Ascending aorta (tissue), 2 donors: ENCODE results near the gene VWA7. TPM values are rescaled to one million over a fixed set of nuclear protein-coding genes. Genes with fewer than 3 reads are reported as not detected.

Source experiments
- DNase-seq, 2 donors: peaks; one replicate each; pipeline ENCODE4 v3.0.0-alpha.2; 2019; ENCODE audit warnings: low spot score in 2 of 2
- H3K27ac ChIP-seq, 2 donors: fragments of 200-600 bp; sonication (generic); one replicate each; pipeline ENCODE4 v1.5.1; 2016 to 2017; ENCODE audit warnings: mild to moderate bottlenecking in 1 of 2
- H3K27me3 ChIP-seq: fragments of 200-600 bp; sonication (generic); one replicate; pipeline ENCODE4 v1.5.1; 2017
- H3K36me3 ChIP-seq, 2 donors: fragments of 200-600 bp; sonication (generic); one replicate each; pipeline ENCODE4 v1.5.1; 2016
- H3K4me1 ChIP-seq, 2 donors: fragments of 200-600 bp; sonication (generic); one replicate each; pipeline ENCODE4 v1.5.1; 2016 to 2017; ENCODE audit warnings: mild to moderate bottlenecking in 1 of 2
- H3K4me3 ChIP-seq, 2 donors: fragments of 200-600 bp; sonication (generic); one replicate each; pipeline ENCODE4 v1.5.1; 2016 to 2017; ENCODE audit warnings: mild to moderate bottlenecking in 1 of 2
- H3K9me3 ChIP-seq, 2 donors: fragments of 200-600 bp; sonication (generic); one replicate each; pipeline ENCODE4 v1.5.1; 2016
- intact Hi-C: fragments of 100-400 bp; cut with DNase I; formaldehyde crosslinking; loops from one replicate; pipeline ENCODE4 v1.15.1; 2023
- total RNA-seq: library from RNA; depleted of rRNA; stranded (reverse); fragments of >200 nt; gene quantifications from one replicate; pipeline ENCODE4 v1.1.0, GENCODE V29; 2016
- TF ChIP-seq, protein P1 (sequence below), 3 experiments: fragments of 200-600 bp in 2 of 3; fragments of 450-650 bp in 1 of 3; sonication (generic) in 2 of 3; IDR thresholded peaks; one replicate each; pipeline ENCODE4 v1.5.1; 2016 to 2019; ENCODE audit warnings: antibody characterized with exemption in 3 of 3, mild to moderate bottlenecking in 1 of 3, moderate library complexity in 1 of 3

VWA7 gene
- total RNA-seq, 1 donor from 2014 or later: not detected

DNA sequence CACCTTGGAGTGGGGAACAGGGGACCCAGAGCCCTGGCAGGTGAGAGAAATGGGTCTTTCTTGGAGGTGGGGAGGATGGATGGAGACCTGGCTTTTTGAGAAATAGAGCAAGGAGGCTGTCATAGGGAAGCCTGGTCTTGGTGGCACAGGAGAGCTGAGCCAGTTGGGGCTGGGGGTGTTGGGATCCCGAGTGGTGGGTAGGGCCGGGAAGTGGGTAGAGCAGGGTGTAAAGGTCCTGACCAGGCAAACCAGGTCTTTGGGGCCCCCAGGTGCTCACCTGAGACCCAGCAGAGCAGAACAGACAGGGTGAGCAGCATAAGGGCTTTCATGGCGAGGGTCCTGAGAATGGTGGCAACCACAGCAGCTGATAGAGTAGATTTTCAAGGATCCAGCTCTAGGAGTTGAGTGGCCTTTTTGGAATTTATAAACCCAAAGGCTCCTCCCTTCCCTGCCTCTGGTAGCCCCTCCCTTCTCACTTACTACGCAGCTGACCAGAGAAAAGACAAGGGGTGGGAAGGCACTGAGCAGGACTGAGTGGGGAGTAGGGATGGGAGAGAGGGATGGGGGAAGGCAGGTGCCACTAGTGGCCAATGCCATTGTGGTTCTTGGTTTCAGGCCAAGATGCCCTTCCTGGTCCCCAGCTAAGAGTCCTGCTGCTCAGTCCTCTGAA, 55.6 kb downstream of the VWA7 start, which contains the start of gene LY6G6C:
LY6G6C (minus strand) TSS at position 396 of the 670 bp plus-strand sequence; CDS start at position 329, 67 bp downstream.
- Histone ChIP-seq H3K4me3 (no peak within 1 kb of the TSS), H3K36me3 (peaks cover 9 to 12% of the 10 kb centered on the region in 2 donors), H3K4me1 (no peaks in the 10 kb centered on the region), H3K27me3 (no peaks in the 10 kb centered on the region), H3K9me3 (no peaks in the 10 kb centered on the region), H3K27ac (no peak within 1 kb of the TSS)
- no peak for DNase-seq
- TF ChIP-seq, protein P1, sequence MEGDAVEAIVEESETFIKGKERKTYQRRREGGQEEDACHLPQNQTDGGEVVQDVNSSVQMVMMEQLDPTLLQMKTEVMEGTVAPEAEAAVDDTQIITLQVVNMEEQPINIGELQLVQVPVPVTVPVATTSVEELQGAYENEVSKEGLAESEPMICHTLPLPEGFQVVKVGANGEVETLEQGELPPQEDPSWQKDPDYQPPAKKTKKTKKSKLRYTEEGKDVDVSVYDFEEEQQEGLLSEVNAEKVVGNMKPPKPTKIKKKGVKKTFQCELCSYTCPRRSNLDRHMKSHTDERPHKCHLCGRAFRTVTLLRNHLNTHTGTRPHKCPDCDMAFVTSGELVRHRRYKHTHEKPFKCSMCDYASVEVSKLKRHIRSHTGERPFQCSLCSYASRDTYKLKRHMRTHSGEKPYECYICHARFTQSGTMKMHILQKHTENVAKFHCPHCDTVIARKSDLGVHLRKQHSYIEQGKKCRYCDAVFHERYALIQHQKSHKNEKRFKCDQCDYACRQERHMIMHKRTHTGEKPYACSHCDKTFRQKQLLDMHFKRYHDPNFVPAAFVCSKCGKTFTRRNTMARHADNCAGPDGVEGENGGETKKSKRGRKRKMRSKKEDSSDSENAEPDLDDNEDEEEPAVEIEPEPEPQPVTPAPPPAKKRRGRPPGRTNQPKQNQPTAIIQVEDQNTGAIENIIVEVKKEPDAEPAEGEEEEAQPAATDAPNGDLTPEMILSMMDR (IDR thresholded peaks at IDR 0.05): no peak
- intact Hi-C loops: no loop called here

DNA sequence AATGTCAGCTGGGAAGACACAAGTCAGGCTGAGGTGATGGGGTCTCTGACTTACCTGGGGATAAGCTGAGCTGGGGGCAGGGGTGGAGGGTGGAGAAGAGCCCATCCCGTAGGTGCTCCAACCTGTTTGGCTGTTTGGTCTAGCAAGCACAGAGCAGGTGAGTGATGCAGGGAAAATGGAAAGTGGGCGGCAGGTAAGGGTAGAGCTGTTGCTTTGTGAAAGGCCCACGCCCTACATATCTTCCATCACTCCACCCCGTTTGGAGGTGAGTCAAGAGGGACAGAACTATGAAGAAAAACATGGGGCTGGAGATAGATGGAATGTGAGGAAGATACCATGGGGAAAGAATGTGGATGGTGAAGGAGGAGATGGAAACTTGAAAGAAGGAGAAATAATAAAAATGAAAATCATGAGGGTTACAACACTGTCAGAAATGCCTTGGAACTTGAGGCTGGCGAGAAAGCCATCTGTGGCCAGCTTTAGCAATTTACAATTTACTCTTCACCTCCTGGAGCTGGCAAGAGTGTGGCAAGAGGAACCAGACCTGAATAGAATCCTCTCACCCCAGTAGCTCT, 56.8 kb downstream of the VWA7 start:
- H3K9me3 ChIP-seq: no peaks in the 10 kb centered on the region
- H3K4me3 ChIP-seq: no peak overlapping the region
- no peaks in the 10 kb centered on the region for H3K27me3 ChIP-seq
- intact Hi-C loops: no loop called here
- no peaks in the 10 kb centered on the region for H3K4me1 ChIP-seq
- TF ChIP-seq, protein P1 (IDR thresholded peaks at IDR 0.05): no peak
- H3K36me3 ChIP-seq: peaks cover 0 to 5% of the 10 kb centered on the region in 2 donors
- no peak for DNase-seq
- H3K27ac ChIP-seq: no peak overlapping the region

DNA sequence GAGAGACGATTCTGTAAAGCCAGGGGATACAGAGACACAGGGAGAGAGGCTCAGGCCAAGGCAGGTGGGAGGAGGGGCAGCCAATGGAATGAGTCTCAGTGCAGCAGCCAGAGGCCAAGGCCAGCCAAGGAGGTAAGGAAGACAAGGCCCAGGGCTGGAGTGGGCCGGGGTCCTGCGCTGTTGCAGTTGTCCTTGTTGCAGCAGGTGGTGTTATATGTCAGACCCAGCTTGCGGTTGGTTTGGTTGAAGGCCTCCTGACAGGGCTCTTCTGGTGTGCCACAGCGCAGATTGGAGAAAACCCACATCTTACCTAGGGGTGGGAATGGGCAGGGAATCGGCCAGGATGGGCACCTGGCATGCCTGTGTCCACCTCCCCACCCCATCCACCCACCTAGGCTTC, 58.1 kb downstream of the VWA7 start:
- DNase-seq: no peak
- no peaks in the 10 kb centered on the region for H3K4me1 ChIP-seq
- no peak overlapping the region for H3K27ac ChIP-seq
- H3K4me3 ChIP-seq: no peak overlapping the region
- H3K27me3 ChIP-seq: no peaks in the 10 kb centered on the region
- TF ChIP-seq, protein P1 (IDR thresholded peaks at IDR 0.05): no peak
- H3K36me3 ChIP-seq: peaks cover 0 to 3% of the 10 kb centered on the region in 2 donors
- intact Hi-C loops: no loop called here
- H3K9me3 ChIP-seq: no peaks in the 10 kb centered on the region

DNA sequence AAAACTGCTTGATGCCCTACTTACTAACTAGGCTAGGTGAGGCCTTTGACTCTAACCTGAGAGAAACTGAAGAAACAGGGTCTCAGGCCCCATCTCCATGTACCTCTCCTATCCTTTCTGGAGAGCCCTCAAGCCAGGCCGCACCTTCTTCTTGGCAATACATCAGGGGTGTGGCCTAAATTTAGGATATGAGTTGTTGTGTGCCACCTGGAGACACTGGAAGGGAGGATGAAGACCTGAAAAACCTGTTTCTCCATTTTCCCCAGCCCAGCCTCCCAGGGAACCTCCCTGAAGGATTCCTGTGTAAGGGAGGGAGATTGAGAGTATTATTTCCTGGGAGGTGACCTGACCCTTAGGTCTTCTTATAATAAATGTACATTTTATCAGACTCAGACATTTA, 58.9 kb downstream of the VWA7 start:
- Histone ChIP-seq H3K36me3 (no peaks in the 10 kb centered on the region), H3K27me3 (no peaks in the 10 kb centered on the region), H3K4me3 (no peak overlapping the region), H3K27ac (no peak overlapping the region), H3K4me1 (no peaks in the 10 kb centered on the region), H3K9me3 (no peaks in the 10 kb centered on the region)
- DNase-seq: no peak
- TF ChIP-seq, protein P1 (IDR thresholded peaks at IDR 0.05): no peak
- intact Hi-C loops: no loop called here

DNA sequence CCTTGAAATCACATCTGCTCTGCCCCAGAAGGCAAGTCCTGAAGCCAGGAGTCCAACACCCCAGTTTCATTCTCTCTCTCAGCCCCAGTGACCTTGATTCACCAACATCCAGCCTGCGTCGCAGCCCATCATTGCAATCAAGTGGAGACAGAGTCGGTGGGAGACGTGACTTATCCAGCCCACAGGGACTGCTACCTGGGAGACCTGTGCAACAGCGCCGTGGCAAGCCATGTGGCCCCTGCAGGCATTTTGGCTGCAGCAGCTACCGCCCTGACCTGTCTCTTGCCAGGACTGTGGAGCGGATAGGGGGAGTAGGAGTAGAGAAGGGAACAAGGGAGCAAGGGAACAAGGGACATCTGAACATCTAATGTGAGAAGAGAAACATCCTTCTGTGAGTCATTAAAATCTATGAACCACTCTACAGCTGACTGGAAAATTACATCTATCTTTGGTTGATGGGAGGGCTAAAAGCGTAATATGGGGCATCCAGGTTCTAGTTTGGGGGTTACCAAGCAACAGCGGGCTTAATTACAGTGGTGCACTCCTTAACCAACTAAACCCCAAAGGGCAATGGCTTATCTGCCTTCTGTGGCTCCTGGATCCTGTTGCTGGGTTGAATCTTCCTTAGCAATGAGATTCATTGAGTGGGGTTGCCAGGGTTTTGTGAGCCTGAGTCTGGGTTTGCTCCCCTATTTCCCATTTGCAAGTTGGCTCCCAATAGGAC, 59.5 kb downstream of the VWA7 start:
- no peak overlapping the region for H3K27ac ChIP-seq
- DNase-seq: no peak
- H3K4me1 ChIP-seq: no peaks in the 10 kb centered on the region
- TF ChIP-seq, protein P1 (IDR thresholded peaks at IDR 0.05): no peak
- intact Hi-C loops: no loop called here
- no peaks in the 10 kb centered on the region for H3K27me3 ChIP-seq
- H3K4me3 ChIP-seq: no peak overlapping the region
- H3K9me3 ChIP-seq: no peaks in the 10 kb centered on the region
- H3K36me3 ChIP-seq: no peaks in the 10 kb centered on the region

Other genes with a start within 250 kb of the VWA7 start
- gene MCCD1, start 248.4 kb downstream of the VWA7 start, total RNA-seq: not detected
- 134 TPM for gene DDX39B, start 235.3 kb downstream of the VWA7 start, total RNA-seq
- gene ATP6V1G2, start 230.7 kb downstream of the VWA7 start, total RNA-seq: not detected
- gene NFKBIL1, start 229.7 kb downstream of the VWA7 start, total RNA-seq: 71.5 TPM
- gene LTA, start 205.0 kb downstream of the VWA7 start, total RNA-seq: not detected
- 11.5 TPM for gene TNF, start 201.8 kb downstream of the VWA7 start, total RNA-seq
- not detected for gene LTB, start 194.9 kb downstream of the VWA7 start, total RNA-seq
- gene LST1, start 191.1 kb downstream of the VWA7 start, total RNA-seq: 21.4 TPM
- not detected for gene NCR3, start 184.3 kb downstream of the VWA7 start, total RNA-seq
- 1.7 TPM for gene AIF1, start 162.1 kb downstream of the VWA7 start, total RNA-seq
- 171 TPM for gene PRRC2A, start 156.6 kb downstream of the VWA7 start, total RNA-seq
- 255 TPM for gene BAG6, start 124.7 kb downstream of the VWA7 start, total RNA-seq
- not detected for gene APOM, start 121.4 kb downstream of the VWA7 start, total RNA-seq
- gene C6orf47, start 116.5 kb downstream of the VWA7 start, total RNA-seq: 20.9 TPM
- gene GPANK1, start 112.3 kb downstream of the VWA7 start, total RNA-seq: 9.8 TPM
- 148 TPM for gene CSNK2B, start 111.2 kb downstream of the VWA7 start, total RNA-seq
- 24.1 TPM for gene LY6G5B, start 107.4 kb downstream of the VWA7 start, total RNA-seq
- gene LY6G5C, start 96.3 kb downstream of the VWA7 start, total RNA-seq: 0.96 TPM
- gene ABHD16A, start 74.0 kb downstream of the VWA7 start, total RNA-seq: 28.0 TPM
- not detected for gene LY6G6F, start 70.5 kb downstream of the VWA7 start, total RNA-seq
- gene LY6G6D, start 62.0 kb downstream of the VWA7 start, total RNA-seq: not detected
- not detected for gene LY6G6C, start 55.6 kb downstream of the VWA7 start, total RNA-seq
- gene MPIG6B, start 54.0 kb downstream of the VWA7 start, total RNA-seq: not detected
- gene DDAH2, start 48.0 kb downstream of the VWA7 start, total RNA-seq: 150 TPM
- gene CLIC1, start 40.8 kb downstream of the VWA7 start, total RNA-seq: 281 TPM
- gene MSH5, start 37.3 kb downstream of the VWA7 start, total RNA-seq: 17.7 TPM
- gene SAPCD1, start 14.7 kb downstream of the VWA7 start, total RNA-seq: not detected
- gene VARS1, start 18.4 kb upstream of the VWA7 start, total RNA-seq: 48.3 TPM
- 61.3 TPM for gene LSM2, start 29.6 kb upstream of the VWA7 start, total RNA-seq
- not detected for gene HSPA1L, start 38.0 kb upstream of the VWA7 start, total RNA-seq
- 288 TPM for gene HSPA1A, start 38.2 kb upstream of the VWA7 start, total RNA-seq
- gene HSPA1B, start 50.4 kb upstream of the VWA7 start, total RNA-seq: 613 TPM
- 21.6 TPM for gene NEU1, start 85.5 kb upstream of the VWA7 start, total RNA-seq
- gene SLC44A4, start 101.7 kb upstream of the VWA7 start, total RNA-seq: not detected
- 39.5 TPM for gene EHMT2, start 120.4 kb upstream of the VWA7 start, total RNA-seq
- 7.3 TPM for gene ZBTB12, start 124.8 kb upstream of the VWA7 start, total RNA-seq
- gene C2, start 150.4 kb upstream of the VWA7 start, total RNA-seq: 18.6 TPM
- 132 TPM for gene CFB, start 168.8 kb upstream of the VWA7 start, total RNA-seq
- 208 TPM for gene NELFE, start 181.6 kb upstream of the VWA7 start, total RNA-seq
- 77.4 TPM for gene SKIC2, start 181.8 kb upstream of the VWA7 start, total RNA-seq
- gene DXO, start 194.8 kb upstream of the VWA7 start, total RNA-seq: 18.0 TPM
- gene C4A, start 204.7 kb upstream of the VWA7 start, total RNA-seq: 147 TPM
- gene C4B, start 237.5 kb upstream of the VWA7 start, total RNA-seq: 133 TPM